WTC11 (cell line): ENCODE data around the gene TGM2. TPM values are rescaled to one million over a fixed set of nuclear protein-coding genes. Genes with fewer than 3 reads are reported as not detected.
"Not testable (repeated sequence)": the region's sequence is repeated elsewhere in the genome, so short reads cannot be mapped to it uniquely, and the experiment has no call there.

Experiments
- ATAC-seq: fragments of 200-7000 bp; cut with Tn5 transposase; 2 replicates; pipeline ENCODE4 v1.10.0; 2021; ENCODE audit warnings: mild to moderate bottlenecking, moderate library complexity
- CTCF ChIA-PET: fragments of 300-600 bp; sonication (Branson Sonifier 250); formaldehyde crosslinking; loops from one replicate; lab custom pipeline; 2021; ENCODE audit warnings: antibody characterized with exemption; lab: Charles Lee
- POLR2A ChIA-PET: fragments of 350-600 bp; sonication (Branson Sonifier 250); formaldehyde crosslinking; loops from one replicate; lab custom pipeline; 2021; ENCODE audit warnings: antibody characterized with exemption; lab: Charles Lee
- DNase-seq: peaks from one replicate; pipeline ENCODE4 v3.0.0; 2021; ENCODE audit warnings: low spot score
- H3K27ac Mint-ChIP-seq: 2 replicates; pipeline ENCODE4 v1.8.0; 2021; ENCODE audit warnings: mixed read lengths
- H3K27me3 Mint-ChIP-seq: 2 replicates; pipeline ENCODE4 v1.8.0; 2021; ENCODE audit warnings: low read depth, mild to moderate bottlenecking, moderate library complexity, mixed read lengths
- H3K36me3 Mint-ChIP-seq: 2 replicates; pipeline ENCODE4 v1.8.0; 2021; ENCODE audit warnings: mixed read lengths
- H3K4me1 Mint-ChIP-seq: 2 replicates; pipeline ENCODE4 v1.8.0; 2022; ENCODE audit warnings: mixed read lengths
- H3K4me3 Mint-ChIP-seq: 2 replicates; pipeline ENCODE4 v1.8.0; 2021; ENCODE audit warnings: mild to moderate bottlenecking, moderate library complexity, mixed read lengths
- H3K9me3 Mint-ChIP-seq: 2 replicates; pipeline ENCODE4 v1.8.0; 2021; ENCODE audit warnings: mixed read lengths
- ATF1 ChIP-seq: sonication (generic); formaldehyde crosslinking; IDR thresholded peaks from 2 replicates; pipeline ENCODE4 v1.8.1; 2023; ENCODE audit warnings: mild to moderate bottlenecking, moderate library complexity, missing genetic modification reagents
- CREB1 ChIP-seq: sonication (generic); formaldehyde crosslinking; IDR thresholded peaks from 2 replicates; pipeline ENCODE4 v1.8.0; 2023; ENCODE audit warnings: mild to moderate bottlenecking, missing genetic modification reagents
- JUN ChIP-seq: sonication (generic); formaldehyde crosslinking; IDR thresholded peaks from 2 replicates; pipeline ENCODE4 v1.8.0; 2023; ENCODE audit warnings: mild to moderate bottlenecking, missing genetic modification reagents
- NFE2L1 ChIP-seq: sonication (generic); formaldehyde crosslinking; IDR thresholded peaks from 2 replicates; pipeline ENCODE4 v1.8.1; 2023; ENCODE audit warnings: missing genetic modification reagents
- NR2C2 ChIP-seq: sonication (generic); formaldehyde crosslinking; IDR thresholded peaks from 2 replicates; pipeline ENCODE4 v1.8.0; 2022; ENCODE audit warnings: mild to moderate bottlenecking, missing genetic modification reagents
- RELA ChIP-seq: sonication (generic); formaldehyde crosslinking; IDR thresholded peaks from 2 replicates; pipeline ENCODE4 v1.8.1; 2022; ENCODE audit warnings: missing genetic modification reagents, mild to moderate bottlenecking, borderline replicate concordance
- TEAD4 ChIP-seq: sonication (generic); formaldehyde crosslinking; IDR thresholded peaks from 2 replicates; pipeline ENCODE4 v1.8.0; 2022; ENCODE audit warnings: mild to moderate bottlenecking, missing genetic modification reagents
- ZNF317 ChIP-seq: sonication (generic); formaldehyde crosslinking; IDR thresholded peaks from 2 replicates; pipeline ENCODE4 v1.8.1; 2023; ENCODE audit warnings: low read depth, mild to moderate bottlenecking, moderate library complexity, missing genetic modification reagents, borderline replicate concordance
- total RNA-seq: library from RNA; stranded (reverse); gene quantifications from 3 replicates; pipeline ENCODE4 v1.2.3, GENCODE V29; 2021
- TF ChIP-seq, protein P1 (sequence below): sonication (generic); formaldehyde crosslinking; IDR thresholded peaks from 2 replicates; pipeline ENCODE4 v1.8.1; 2023; ENCODE audit warnings: mild to moderate bottlenecking, moderate library complexity, missing genetic modification reagents
- TF ChIP-seq, protein P2 (sequence below): fragments of 250-450 bp; sonication (Bioruptor Pico); IDR thresholded peaks from 2 replicates; pipeline ENCODE4 v1.9.0; 2021; ENCODE audit warnings: mild to moderate bottlenecking, borderline replicate concordance
- TF ChIP-seq, protein P3 (sequence below): sonication (generic); formaldehyde crosslinking; conservative IDR thresholded peaks from 2 replicates; pipeline ENCODE4 v1.8.1; 2022; ENCODE audit warnings: mild to moderate bottlenecking, missing genetic modification reagents
- TF ChIP-seq, protein P4 (sequence below): sonication (generic); formaldehyde crosslinking; conservative IDR thresholded peaks from 2 replicates; pipeline ENCODE4 v1.8.1; 2023; ENCODE audit warnings: mild to moderate bottlenecking, low read depth, missing genetic modification reagents, moderate library complexity

Gene TGM2
- total RNA-seq, 1 experiment from 2014 or later = 1.5 TPM

DNA sequence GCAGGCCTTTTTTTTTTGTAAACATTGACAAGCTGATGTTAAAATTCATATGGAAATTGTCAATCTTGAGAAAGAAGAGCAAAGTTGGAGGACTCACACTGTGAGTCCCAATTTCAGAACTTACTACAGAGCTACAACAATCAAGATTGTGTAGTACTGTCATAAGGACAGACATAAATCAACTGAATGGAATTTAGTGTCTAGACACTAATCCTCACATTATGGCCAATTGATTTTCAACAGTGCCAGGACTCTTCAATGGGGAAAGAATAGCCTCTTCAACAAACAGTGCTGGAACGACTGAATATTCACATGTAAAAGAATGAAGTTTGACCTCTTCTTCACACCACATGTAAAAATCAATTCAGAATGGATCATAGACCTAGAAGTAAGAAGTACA, 60.8 kb downstream of the TGM2 start:
- ATAC-seq = no peak
- no peak for DNase-seq
- ChIA-PET CTCF (interaction anchor here (0.6 to 0.7 kb wide), 2 partner anchors 116 to 211 kb away, joined by 3 to 4 read pairs; no protein-coding TSS in a partner anchor), POLR2A (no interaction called here)
- Mint-ChIP-seq H3K27me3 (no peaks in the 10 kb centered on the region), H3K36me3 (peaks cover 13% of the 10 kb centered on the region), H3K4me1 (no peaks in the 10 kb centered on the region), H3K4me3 (no peak overlapping the region), H3K27ac (no peak overlapping the region), H3K9me3 (peaks cover 23% of the 10 kb centered on the region)
- no peak for TF ChIP-seq CREB1 (CRISPR knock-in tag)
- no peak for TF ChIP-seq ZNF317 (CRISPR knock-in tag)
- no peak for TF ChIP-seq JUN (CRISPR knock-in tag)
- TF ChIP-seq, protein P1, sequence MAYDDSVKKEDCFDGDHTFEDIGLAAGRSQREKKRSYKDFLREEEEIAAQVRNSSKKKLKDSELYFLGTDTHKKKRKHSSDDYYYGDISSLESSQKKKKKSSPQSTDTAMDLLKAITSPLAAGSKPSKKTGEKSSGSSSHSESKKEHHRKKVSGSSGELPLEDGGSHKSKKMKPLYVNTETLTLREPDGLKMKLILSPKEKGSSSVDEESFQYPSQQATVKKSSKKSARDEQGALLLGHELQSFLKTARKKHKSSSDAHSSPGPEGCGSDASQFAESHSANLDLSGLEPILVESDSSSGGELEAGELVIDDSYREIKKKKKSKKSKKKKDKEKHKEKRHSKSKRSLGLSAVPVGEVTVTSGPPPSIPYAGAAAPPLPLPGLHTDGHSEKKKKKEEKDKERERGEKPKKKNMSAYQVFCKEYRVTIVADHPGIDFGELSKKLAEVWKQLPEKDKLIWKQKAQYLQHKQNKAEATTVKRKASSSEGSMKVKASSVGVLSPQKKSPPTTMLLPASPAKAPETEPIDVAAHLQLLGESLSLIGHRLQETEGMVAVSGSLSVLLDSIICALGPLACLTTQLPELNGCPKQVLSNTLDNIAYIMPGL (CRISPR knock-in tag) = no peak
- no peak for TF ChIP-seq NFE2L1 (CRISPR knock-in tag)
- TF ChIP-seq TEAD4 (CRISPR knock-in tag) = no peak
- TF ChIP-seq, protein P2, sequence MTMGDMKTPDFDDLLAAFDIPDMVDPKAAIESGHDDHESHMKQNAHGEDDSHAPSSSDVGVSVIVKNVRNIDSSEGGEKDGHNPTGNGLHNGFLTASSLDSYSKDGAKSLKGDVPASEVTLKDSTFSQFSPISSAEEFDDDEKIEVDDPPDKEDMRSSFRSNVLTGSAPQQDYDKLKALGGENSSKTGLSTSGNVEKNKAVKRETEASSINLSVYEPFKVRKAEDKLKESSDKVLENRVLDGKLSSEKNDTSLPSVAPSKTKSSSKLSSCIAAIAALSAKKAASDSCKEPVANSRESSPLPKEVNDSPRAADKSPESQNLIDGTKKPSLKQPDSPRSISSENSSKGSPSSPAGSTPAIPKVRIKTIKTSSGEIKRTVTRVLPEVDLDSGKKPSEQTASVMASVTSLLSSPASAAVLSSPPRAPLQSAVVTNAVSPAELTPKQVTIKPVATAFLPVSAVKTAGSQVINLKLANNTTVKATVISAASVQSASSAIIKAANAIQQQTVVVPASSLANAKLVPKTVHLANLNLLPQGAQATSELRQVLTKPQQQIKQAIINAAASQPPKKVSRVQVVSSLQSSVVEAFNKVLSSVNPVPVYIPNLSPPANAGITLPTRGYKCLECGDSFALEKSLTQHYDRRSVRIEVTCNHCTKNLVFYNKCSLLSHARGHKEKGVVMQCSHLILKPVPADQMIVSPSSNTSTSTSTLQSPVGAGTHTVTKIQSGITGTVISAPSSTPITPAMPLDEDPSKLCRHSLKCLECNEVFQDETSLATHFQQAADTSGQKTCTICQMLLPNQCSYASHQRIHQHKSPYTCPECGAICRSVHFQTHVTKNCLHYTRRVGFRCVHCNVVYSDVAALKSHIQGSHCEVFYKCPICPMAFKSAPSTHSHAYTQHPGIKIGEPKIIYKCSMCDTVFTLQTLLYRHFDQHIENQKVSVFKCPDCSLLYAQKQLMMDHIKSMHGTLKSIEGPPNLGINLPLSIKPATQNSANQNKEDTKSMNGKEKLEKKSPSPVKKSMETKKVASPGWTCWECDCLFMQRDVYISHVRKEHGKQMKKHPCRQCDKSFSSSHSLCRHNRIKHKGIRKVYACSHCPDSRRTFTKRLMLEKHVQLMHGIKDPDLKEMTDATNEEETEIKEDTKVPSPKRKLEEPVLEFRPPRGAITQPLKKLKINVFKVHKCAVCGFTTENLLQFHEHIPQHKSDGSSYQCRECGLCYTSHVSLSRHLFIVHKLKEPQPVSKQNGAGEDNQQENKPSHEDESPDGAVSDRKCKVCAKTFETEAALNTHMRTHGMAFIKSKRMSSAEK = no peak
- TF ChIP-seq NR2C2 (CRISPR knock-in tag) = no peak
- TF ChIP-seq ATF1 = no peak
- TF ChIP-seq, protein P3, sequence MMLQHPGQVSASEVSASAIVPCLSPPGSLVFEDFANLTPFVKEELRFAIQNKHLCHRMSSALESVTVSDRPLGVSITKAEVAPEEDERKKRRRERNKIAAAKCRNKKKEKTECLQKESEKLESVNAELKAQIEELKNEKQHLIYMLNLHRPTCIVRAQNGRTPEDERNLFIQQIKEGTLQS = no peak
- no peak for TF ChIP-seq RELA (CRISPR knock-in tag)

DNA sequence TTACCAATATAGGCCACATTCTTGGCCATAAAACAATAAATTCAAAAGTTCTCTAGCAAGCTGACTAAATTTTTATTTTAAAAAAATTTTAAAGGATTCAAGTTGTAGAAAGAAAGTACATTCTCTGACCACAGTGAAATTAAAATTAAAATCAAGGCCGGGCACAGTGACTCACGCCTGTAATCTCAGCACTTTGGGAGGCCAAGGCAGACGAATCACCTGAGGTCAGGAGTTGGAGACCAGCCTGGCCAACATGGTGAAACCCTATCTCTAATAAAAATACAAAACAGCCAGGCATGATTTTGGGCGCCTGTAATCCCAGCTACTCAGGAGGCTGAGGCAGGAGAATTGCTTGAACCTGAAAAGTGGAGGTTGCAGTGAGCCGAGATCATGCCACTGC, 62.9 kb downstream of the TGM2 start:
- H3K27ac Mint-ChIP-seq, H3K4me3 Mint-ChIP-seq, ATAC-seq, H3K27me3 Mint-ChIP-seq, H3K4me1 Mint-ChIP-seq, DNase-seq, POLR2A ChIA-PET: not testable (repeated sequence)
- peaks cover 23% of the 10 kb centered on the region for H3K9me3 Mint-ChIP-seq
- CTCF ChIA-PET = interaction anchor here (0.9 kb wide), 1 partner anchor 47 kb away, joined by 5 read pairs; no protein-coding TSS in a partner anchor
- peaks cover 13% of the 10 kb centered on the region for H3K36me3 Mint-ChIP-seq

DNA sequence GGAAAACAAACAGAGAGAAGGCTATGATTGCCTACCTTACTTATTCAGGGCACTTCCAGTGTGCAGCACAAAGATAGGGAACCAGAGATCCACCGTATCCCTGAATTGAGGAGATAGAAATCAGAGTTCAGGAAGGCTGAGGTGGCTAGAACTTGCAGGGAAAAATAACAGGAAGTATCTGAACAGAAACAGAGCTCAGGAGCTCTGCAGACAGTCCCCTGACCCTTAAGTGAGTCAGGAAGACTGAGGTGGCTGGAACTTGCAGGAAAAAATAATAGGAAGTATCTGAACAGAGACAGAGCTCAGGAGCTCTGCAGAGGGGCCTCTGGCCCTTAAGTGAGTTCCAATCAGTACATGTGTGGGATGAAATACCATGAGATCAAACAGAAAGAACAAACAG, 66.1 kb downstream of the TGM2 start:
- Mint-ChIP-seq H3K4me3 (no peak overlapping the region), H3K4me1 (no peaks in the 10 kb centered on the region), H3K9me3 (peaks cover 23% of the 10 kb centered on the region), H3K27ac (0 out of 2 replicates have a peak overlapping the region, but pooled peaks have one; percentile 5), H3K36me3 (peaks cover 13% of the 10 kb centered on the region), H3K27me3 (no peaks in the 10 kb centered on the region)
- TF ChIP-seq, protein P4, sequence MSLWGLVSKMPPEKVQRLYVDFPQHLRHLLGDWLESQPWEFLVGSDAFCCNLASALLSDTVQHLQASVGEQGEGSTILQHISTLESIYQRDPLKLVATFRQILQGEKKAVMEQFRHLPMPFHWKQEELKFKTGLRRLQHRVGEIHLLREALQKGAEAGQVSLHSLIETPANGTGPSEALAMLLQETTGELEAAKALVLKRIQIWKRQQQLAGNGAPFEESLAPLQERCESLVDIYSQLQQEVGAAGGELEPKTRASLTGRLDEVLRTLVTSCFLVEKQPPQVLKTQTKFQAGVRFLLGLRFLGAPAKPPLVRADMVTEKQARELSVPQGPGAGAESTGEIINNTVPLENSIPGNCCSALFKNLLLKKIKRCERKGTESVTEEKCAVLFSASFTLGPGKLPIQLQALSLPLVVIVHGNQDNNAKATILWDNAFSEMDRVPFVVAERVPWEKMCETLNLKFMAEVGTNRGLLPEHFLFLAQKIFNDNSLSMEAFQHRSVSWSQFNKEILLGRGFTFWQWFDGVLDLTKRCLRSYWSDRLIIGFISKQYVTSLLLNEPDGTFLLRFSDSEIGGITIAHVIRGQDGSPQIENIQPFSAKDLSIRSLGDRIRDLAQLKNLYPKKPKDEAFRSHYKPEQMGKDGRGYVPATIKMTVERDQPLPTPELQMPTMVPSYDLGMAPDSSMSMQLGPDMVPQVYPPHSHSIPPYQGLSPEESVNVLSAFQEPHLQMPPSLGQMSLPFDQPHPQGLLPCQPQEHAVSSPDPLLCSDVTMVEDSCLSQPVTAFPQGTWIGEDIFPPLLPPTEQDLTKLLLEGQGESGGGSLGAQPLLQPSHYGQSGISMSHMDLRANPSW (CRISPR knock-in tag) = no peak
- ChIA-PET CTCF (interaction anchor here (0.6 to 0.8 kb wide), 3 partner anchors 41 to 206 kb away, joined by 3 read pairs; no protein-coding TSS in a partner anchor), POLR2A (no interaction called here)
- no peak for ATAC-seq
- no peak for DNase-seq
